ENCODE results near the gene FHAD1. TPM values are rescaled to one million over a fixed set of nuclear protein-coding genes. Genes with fewer than 3 reads are reported as not detected.
A peak's percentile ranks its signal among the peaks of the same experiment; 100 is the strongest.

Gene FHAD1
- total RNA-seq, 1 experiment from 2014 or later, result 0.83 TPM

DNA sequence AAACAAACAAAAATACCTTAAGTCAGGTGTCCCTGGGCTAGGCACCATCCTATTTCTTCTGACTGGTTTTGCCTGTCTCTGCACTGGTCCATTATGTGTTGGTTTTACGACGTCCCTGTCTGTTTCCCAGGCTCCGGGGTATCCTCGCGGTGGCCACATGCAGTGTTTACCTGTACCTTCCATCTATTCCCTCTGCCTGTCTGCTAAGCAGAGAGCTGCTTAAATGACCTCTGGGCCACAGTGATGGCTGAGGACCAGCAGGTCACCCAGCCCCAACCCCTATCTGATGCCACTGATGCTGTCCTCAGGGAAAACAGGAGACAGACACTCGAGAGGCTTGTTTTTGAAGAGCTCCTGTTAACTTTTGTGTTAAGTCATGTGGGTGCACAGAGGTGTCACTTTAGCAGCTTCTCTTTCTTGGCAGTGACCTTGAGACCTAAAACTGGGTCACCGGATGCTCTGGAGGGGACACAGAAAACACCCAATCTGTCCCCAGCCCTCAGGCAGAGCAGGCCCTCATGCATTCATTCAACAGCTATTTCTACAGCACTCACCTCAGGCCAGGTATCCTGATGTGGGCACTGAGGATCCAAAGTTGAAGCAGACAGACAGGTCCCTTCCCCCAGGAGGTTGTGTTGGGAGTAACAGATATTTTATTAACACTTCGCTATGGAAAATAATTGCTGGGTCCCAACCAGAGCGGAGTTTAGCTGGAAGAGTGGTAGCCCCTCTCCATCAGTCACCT lies 158.3 kb downstream of the FHAD1 start:
- DNase-seq, result no peak
- Histone ChIP-seq H3K4me3 (ENCODE audit: insufficient read depth, low read depth, low read length) (no peak overlapping the region), H3K27me3 (ENCODE audit: control insufficient read depth, insufficient read depth, low read length) (peaks cover 11% of the 10 kb centered on the region), H3K36me3 (replicated peaks; ENCODE audit: control insufficient read depth, insufficient read depth, low read length) (no peaks in the 10 kb centered on the region)

DNA sequence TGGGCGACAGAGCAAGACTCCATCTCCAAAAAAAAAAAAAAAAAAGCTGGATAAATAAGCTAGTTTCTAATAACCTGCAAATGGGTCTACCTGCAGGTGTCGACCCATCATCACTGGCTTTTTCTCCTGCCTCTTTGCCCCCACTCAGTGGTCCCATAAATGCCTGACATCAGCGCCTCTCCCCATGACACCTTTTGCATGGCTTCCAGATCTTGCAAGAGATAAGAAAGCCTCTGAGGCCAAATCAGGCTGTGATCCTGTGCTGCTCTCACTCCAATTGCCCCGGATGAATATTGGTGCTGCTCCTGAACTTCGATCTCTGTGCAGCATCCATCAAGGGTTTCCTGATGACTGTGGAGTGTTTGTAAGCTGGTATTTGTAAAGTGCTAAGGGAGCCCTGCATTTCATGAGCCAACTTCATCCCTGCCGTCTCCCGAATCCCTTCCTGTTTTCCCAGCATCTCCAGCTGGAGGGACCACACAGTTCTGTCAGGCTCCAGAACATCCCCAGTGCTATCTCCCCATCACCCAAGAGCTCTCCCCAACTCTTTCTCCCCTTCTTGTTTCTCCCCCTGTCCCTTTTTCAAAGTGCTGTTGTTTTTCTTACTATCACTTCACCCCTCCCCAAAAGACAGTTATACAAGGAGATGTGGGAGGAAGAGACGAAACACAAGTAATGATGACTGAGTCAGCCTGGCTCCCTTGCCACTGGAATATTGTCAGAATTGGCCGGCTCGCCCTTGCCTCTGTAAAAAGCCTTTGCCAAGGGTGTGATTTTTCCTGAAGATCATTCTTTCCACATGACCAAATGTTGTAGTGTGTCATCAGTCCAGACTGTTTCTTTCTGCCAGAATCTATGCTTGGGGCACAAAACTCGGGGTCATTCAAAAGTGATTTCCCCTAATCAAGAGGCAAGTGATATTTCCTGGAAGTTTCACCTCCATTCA lies 159.9 kb downstream of the FHAD1 start:
- DNase-seq, result no peak
- H3K36me3 ChIP-seq (replicated peaks; ENCODE audit: control insufficient read depth, insufficient read depth, low read length), result no peaks in the 10 kb centered on the region
- H3K27me3 ChIP-seq (ENCODE audit: control insufficient read depth, insufficient read depth, low read length), result peaks cover 24% of the 10 kb centered on the region
- H3K4me3 ChIP-seq (ENCODE audit: insufficient read depth, low read depth, low read length), result no peak overlapping the region

DNA sequence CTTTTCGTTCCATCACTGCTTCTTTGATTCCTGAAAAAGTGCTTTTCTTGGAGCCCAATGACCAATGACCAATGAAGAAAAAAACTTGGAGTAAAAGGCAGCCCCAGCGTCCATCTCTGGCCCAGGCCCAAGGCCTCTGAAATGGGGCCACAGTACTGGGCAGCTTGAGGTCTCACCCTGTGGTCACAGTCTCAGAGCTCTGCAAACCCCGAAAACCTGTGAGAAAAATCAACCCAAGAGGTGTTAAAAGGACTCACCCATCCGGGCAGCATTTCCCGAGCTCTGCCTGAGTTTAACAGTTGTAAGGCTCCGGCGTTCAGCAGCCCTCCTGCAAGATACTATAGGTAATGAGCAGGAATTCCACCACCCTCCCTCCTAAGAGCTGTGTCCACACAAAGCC lies 160.6 kb downstream of the FHAD1 start:
- peaks cover 26% of the 10 kb centered on the region for H3K27me3 ChIP-seq (ENCODE audit: control insufficient read depth, insufficient read depth, low read length)
- no peaks in the 10 kb centered on the region for H3K36me3 ChIP-seq (replicated peaks; ENCODE audit: control insufficient read depth, insufficient read depth, low read length)
- H3K4me3 ChIP-seq (ENCODE audit: insufficient read depth, low read depth, low read length), result no peak overlapping the region
- DNase-seq, result no peak

DNA sequence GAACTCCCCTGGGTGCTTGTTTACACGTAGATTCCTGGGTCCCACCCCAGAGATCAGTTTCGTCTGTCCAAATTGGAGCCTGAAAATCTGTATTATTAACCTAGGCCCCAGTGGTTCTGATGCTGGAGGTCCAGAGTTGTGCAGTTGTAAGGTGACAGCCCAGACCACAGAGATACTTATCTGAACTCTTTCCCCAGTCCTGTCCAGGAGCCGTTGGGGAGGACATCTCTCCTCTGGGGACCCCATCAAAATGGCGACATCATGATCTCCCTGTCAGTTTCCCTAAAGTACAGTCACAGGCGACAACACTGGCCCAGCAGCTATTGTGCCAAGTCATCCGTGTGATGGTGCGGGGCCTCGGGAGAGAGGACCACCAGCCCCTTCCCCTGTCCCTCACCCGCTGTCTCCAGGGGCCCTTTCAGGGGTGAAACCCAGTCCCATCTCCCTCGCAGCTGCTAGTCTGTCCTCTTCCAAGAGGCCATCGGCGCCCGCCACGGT lies 161.9 kb downstream of the FHAD1 start:
- peak overlapping the region; percentile 63 for H3K4me3 ChIP-seq (ENCODE audit: insufficient read depth, low read depth, low read length)
- no peaks in the 10 kb centered on the region for H3K36me3 ChIP-seq (replicated peaks; ENCODE audit: control insufficient read depth, insufficient read depth, low read length)
- DNase-seq, result no peak
- H3K27me3 ChIP-seq (ENCODE audit: control insufficient read depth, insufficient read depth, low read length), result peaks cover 26% of the 10 kb centered on the region

DNA sequence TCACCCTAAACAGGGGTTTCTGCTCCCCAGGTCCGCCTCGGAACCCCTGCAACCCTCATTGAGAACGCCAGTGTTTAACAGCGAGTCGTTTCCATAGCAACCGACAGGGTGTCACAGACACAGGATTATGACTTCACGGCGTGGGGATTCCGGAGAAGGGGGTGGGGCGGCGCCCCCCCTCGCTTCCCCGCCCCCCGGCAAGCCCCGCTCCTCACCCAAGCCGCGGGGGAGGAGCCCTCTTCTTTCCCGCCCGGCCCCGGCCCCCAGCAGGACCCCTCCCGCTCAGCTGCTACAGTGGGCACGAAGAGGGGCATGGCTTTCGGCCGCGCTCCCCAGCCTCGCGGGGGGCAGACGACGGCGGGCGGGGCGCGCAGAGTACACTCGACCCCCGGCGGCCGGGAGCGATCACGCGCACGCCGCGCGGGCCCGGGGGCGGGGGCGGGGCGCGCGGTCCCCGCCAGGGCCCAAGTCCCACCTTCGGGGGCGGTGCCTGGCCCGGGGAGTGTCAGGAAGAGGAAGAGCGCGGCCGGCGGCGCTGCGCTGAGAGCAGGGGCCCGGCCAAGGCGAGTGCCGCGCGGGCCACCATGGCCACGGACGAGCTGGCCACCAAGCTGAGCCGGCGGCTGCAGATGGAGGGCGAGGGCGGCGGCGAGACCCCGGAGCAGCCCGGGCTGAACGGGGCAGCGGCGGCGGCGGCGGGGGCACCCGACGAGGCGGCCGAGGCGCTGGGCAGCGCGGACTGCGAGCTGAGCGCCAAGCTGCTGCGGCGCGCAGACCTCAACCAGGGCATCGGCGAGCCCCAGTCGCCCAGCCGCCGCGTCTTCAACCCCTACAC lies 162.6 kb downstream of the FHAD1 start, which contains the start of gene EFHD2:
TSS of gene EFHD2 (plus strand) at position 501 of the 835 bp plus-strand sequence. CDS start at position 585, 84 bp downstream.
- peak; percentile 98 for DNase-seq
- H3K4me3 ChIP-seq (ENCODE audit: insufficient read depth, low read depth, low read length), result peak within 1 kb of the TSS; percentile 63
- peaks cover 26% of the 10 kb centered on the region for H3K27me3 ChIP-seq (ENCODE audit: control insufficient read depth, insufficient read depth, low read length)
- H3K36me3 ChIP-seq (replicated peaks; ENCODE audit: control insufficient read depth, insufficient read depth, low read length), result no peaks in the 10 kb centered on the region

DNA sequence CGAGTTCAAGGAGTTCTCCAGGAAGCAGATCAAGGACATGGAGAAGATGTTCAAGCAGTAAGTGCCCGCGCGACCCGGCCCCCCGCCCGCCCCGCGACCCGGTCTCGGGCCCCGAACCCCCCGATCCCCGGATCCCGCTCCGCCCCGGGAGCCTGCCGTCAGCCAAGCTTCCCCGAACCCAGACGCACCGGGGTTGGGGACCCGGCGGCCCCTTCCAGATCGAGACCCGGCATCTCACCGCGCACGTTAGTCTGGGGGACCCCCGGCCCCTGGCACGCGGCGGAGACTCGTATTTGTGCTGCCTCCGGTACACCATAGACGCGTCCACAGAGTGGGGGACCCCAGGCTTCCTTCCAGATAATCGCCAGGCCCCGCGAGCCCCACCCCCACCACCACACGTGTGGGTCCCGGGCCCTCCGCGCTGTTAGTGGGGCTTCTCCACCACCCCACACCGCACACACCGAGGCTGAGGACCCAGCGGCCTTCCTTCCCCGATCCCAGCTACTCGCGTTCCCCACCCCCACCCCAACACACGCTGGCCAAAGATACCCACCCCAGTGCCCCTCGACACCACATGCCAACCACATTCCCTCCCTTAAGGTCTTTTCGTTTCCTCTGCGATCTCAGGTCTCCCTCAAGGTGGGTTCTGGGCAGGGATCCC lies 163.3 kb downstream of the FHAD1 start:
- peaks cover 26% of the 10 kb centered on the region for H3K27me3 ChIP-seq (ENCODE audit: control insufficient read depth, insufficient read depth, low read length)
- peak; percentile 80 for DNase-seq
- peak overlapping the region; percentile 63 for H3K4me3 ChIP-seq (ENCODE audit: insufficient read depth, low read depth, low read length)
- no peaks in the 10 kb centered on the region for H3K36me3 ChIP-seq (replicated peaks; ENCODE audit: control insufficient read depth, insufficient read depth, low read length)

DNA sequence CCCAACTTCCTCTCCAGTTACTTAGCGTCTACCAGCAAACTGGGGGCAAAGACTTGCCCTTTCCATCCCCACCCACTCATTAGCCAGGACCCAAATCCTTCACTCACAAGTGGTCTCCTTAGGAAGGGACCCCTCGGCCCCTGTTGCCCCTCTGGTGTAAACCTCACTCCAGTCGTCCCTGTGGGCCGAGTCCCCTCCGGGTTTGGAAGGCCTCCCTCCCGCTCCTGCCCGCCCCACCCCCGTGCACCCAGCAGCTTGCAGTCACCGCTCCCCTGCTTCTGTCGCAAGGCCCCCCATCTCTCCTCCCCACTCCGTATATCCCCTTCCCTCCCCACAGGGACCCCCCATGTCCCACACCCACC lies 163.8 kb downstream of the FHAD1 start:
- Histone ChIP-seq H3K4me3 (ENCODE audit: insufficient read depth, low read depth, low read length) (peak overlapping the region; percentile 63), H3K27me3 (ENCODE audit: control insufficient read depth, insufficient read depth, low read length) (peaks cover 26% of the 10 kb centered on the region), H3K36me3 (replicated peaks; ENCODE audit: control insufficient read depth, insufficient read depth, low read length) (no peaks in the 10 kb centered on the region)
- peak; percentile 72 for DNase-seq

DNA sequence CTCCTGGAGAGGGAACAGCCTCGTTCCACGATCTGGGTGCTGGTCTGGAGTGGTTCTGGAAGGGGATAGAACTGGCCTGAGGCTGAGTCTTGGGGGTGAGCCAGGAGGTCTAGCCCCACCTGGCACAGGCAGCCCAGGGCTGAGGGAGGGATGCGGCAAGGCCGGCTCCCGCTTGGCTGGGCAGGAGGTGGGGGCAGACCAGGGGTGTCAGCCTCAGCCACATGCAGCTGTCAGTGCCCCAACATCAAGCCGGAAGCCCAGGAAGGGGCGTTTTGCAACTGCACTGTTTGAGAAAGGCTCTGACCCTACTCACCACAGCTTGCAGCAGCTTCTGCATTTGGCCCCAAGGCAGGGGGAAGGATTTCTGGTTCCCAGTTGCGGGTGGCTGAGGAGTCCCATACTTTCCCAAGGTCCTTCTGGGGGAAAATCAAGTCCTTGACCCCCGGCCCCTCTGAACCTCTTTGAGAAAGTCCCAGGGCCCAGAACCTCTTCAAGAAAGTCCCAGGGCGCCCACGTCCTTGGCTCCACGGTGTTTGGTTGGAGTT lies 164.6 kb downstream of the FHAD1 start:
- Histone ChIP-seq H3K36me3 (replicated peaks; ENCODE audit: control insufficient read depth, insufficient read depth, low read length) (no peaks in the 10 kb centered on the region), H3K4me3 (ENCODE audit: insufficient read depth, low read depth, low read length) (no peak overlapping the region; the same call in 1 of the 2 replicates), H3K27me3 (ENCODE audit: control insufficient read depth, insufficient read depth, low read length) (peaks cover 26% of the 10 kb centered on the region)
- DNase-seq, result peak; percentile 60

DNA sequence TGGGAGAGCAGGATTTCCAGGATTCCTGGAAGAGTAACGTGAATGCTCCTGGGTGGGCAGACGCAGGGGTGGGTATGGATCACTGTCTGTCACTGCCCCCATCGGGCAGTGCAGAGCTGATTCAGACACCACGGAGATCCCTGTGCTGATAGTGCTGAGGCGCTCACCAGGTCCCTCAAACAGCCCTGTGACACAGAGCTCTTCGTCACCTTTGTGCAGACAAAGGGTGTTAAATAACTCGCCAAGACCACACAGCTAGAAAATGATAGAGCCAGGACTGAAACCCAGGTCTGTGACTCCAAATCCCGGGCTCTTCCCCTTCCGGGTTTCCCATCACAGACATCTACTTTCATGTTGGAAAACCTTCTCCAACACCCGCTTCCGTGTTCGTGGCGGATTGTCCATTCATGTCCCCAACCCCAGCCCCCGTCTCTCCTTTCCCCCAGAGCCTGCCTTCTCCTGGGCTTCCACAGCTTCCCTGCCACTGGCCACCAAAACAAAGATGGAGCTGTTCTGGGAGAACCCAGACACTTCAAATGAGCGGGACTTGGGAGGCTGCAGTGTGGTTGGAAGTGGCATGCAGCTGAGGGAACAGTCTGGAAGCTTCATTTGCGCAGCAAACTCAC lies 165.3 kb downstream of the FHAD1 start:
- Histone ChIP-seq H3K4me3 (ENCODE audit: insufficient read depth, low read depth, low read length) (no peak overlapping the region), H3K36me3 (replicated peaks; ENCODE audit: control insufficient read depth, insufficient read depth, low read length) (no peaks in the 10 kb centered on the region), H3K27me3 (ENCODE audit: control insufficient read depth, insufficient read depth, low read length) (peaks cover 24% of the 10 kb centered on the region)
- DNase-seq, result no peak

DNA sequence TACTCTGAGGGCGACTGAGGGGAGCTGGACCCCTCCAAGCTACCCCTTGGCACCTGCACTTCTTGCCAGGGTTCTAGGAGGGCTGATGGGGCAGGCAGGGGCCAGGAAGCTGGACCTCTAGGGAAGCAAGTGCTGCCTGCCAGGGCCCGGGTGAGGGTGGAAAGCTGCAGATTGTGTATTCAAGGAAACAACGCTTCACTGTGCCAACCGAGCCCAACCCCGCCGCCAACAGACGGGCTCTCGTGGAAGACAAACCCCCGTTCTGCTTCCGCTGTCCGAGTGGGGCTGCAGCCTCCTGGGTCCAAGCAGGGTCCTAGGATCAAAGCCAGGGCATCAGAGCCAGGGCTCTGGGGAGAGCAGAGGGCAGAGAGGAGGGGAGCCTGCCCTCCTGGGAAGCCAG lies 165.8 kb downstream of the FHAD1 start:
- Histone ChIP-seq H3K36me3 (replicated peaks; ENCODE audit: control insufficient read depth, insufficient read depth, low read length) (no peaks in the 10 kb centered on the region), H3K4me3 (ENCODE audit: insufficient read depth, low read depth, low read length) (no peak overlapping the region), H3K27me3 (ENCODE audit: control insufficient read depth, insufficient read depth, low read length) (peaks cover 24% of the 10 kb centered on the region)
- peak; percentile 52 for DNase-seq

DNA sequence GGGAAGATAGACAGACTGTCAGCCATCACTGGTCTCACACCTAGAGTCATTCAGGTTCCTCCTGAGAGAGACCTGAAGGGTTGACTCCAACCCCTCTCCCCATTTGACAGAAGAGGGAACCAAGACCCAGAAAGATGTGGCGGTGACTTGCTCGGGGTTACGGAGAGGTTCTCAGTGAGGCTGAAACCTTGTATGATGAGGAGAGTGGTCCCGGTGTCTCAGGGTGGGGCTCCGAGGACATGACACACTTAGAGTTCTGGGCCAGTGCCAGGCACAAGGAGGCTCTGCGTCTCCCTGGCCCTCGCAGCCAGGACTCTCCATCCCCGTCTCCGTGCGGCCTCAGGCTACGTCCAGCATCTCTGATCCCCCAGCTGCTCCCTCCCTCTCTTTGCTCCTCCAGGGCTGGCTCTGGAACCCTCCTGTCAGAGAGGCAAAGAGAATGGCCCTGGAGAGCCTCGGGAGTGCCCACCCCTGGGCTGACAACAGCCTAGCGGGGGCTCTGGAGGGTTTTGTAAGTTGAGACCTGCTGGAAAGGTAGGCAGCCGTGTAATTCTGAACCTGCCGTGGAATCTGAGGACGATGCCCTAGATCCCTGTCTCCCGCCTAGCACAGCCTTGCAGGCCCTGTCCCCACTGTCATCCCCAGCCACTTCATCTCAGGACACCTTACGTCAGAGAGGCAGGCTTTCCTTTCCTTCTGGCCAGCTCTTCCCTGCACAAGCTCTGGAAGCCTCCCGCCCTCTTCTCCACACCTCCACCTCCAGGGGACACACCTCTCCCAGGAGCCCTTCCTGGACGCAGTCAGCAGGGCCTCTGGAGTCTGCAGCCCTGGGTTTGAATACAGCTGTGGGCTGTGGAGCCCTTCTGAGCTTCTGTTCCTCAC lies 166.8 kb downstream of the FHAD1 start:
- DNase-seq, result peak; percentile 67
- Histone ChIP-seq H3K36me3 (replicated peaks; ENCODE audit: control insufficient read depth, insufficient read depth, low read length) (no peaks in the 10 kb centered on the region), H3K4me3 (ENCODE audit: insufficient read depth, low read depth, low read length) (no peak overlapping the region), H3K27me3 (ENCODE audit: control insufficient read depth, insufficient read depth, low read length) (peaks cover 22% of the 10 kb centered on the region)

DNA sequence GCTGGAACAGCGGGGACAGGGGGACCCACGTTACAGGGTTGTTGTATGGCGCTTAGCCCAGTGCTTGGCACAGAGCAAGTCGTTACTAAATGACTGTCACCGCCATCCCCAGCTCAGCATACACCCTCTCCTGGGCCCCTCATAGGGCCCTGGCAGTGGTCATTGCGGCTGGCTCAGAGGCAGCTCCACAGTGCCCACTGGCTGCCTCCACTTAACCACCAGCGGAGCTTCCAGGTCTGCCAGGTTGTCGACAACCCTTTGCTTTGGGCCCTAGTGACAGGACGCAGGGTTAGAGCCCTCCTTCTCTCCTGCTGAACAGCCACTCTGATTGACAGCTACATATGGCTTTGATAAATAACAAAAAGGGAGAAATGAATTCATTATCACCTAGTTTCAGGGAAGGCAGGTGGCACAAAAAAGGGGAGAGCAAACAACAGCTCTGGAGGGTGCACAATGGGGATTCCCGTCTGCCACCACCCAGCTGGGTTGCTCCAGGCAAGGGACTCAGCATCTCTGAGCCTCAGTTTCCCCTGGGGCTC lies 167.5 kb downstream of the FHAD1 start:
- peak; percentile 54 for DNase-seq
- H3K36me3 ChIP-seq (replicated peaks; ENCODE audit: control insufficient read depth, insufficient read depth, low read length), result no peaks in the 10 kb centered on the region
- H3K4me3 ChIP-seq (ENCODE audit: insufficient read depth, low read depth, low read length), result no peak overlapping the region
- peaks cover 17% of the 10 kb centered on the region for H3K27me3 ChIP-seq (ENCODE audit: control insufficient read depth, insufficient read depth, low read length)

All from H7 (cell line).